Activated T-cell treated with anti-CD3 and anti-CD28 coated beads for 1 hour (primary cell): Measurements from ENCODE around the gene RNF11.
"Not testable (repeated sequence)": the region's sequence is repeated elsewhere in the genome, so short reads cannot be mapped to it uniquely, and the experiment has no call there.

Experiments
- DNase-seq: peaks from one replicate; pipeline ENCODE4 v3.0.0-alpha.2; 2020; ENCODE audit warnings: low read depth

The RNF11 gene

GRCh38 chr1:51235673-51236530 lies at the start of gene RNF11:
Gene RNF11, plus strand, starts transcription at chr1:51236273. Its CDS starts 484 bp downstream, at chr1:51236757.
- DNase-seq = peak; percentile 86

GRCh38 chr1:51188230-51188629 lies 47.8 kb upstream of the RNF11 start:
- DNase-seq = no peak

- DNase-seq = peak; percentile 7
These were observed 46.5 kb upstream of the RNF11 start for GRCh38 chr1:51189421-51190073.

GRCh38 chr1:51190961-51191360 lies 45.1 kb upstream of the RNF11 start:
- DNase-seq = no peak

DNA sequence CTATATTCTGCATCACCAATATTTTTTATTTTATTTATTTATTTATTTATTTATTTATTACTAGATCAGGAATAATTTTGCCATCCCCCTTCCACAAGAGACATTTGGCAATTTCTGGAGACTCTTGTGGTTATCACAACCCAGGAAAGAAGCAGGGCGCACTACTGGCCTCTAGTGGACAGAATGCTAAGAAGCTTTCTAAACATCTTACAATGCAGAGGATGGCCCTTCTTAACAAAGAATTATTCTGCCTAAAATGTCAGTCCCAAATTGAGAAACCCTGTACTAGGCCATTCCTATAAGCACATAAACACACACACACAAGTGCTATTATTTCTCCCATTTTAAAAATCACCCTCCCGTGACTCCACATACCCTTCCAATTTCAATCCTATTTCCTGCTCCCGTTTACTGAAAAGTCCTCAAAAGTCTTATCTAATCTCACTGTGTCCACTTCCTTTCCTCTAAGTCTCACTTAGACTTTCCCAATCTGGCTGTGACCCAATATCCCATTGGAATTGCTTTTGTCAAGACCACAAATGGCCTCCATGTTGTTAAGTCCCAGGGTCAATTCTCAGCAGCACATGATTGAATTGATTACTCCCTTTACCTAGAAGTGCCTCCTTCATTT lies 43.7 kb upstream of the RNF11 start:
- DNase-seq = peak; percentile 42

DNA sequence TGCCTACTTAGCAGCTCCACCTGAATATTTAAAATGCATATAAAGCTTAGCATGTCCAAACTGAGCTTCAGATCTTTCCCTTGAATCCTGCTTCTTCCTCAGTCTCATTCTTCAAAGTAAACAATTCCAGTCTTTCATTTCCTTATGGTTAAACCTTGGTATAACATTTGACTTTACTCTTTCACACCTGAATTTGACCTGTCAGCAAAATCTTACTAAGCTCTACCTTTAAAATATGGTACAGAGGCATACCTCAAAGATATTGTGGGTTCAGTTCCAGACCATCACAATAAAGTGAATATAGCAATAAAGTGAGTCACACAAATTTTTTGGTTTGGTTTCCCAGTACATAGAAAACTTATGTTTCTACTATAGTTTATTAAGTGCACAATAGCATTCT lies 42.5 kb upstream of the RNF11 start:
- DNase-seq = no peak

GRCh38 chr1:51203121-51203873 lies 32.8 kb upstream of the RNF11 start:
- no peak for DNase-seq

DNA sequence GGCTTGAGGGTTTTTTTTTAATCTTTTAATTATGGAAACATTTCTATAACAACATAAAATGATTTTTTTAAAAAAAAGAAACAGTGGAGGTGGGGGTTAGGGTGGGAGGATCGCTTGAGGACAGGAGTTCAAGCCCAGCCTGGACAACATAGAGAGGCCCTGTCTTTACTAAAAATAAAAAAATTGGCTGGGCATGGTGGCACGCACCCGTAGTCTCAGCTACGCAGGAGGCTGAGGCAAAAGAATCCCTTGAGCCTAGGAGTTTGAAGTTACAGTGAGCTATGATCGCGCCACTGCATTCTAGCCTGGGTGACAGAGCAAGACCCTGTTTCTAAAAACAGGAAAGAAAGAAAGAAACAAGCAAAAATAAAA lies 32.2 kb upstream of the RNF11 start:
- no peak for DNase-seq

- DNase-seq = no peak
These were observed 26.0 kb upstream of the RNF11 start for GRCh38 chr1:51210055-51210454.

DNA sequence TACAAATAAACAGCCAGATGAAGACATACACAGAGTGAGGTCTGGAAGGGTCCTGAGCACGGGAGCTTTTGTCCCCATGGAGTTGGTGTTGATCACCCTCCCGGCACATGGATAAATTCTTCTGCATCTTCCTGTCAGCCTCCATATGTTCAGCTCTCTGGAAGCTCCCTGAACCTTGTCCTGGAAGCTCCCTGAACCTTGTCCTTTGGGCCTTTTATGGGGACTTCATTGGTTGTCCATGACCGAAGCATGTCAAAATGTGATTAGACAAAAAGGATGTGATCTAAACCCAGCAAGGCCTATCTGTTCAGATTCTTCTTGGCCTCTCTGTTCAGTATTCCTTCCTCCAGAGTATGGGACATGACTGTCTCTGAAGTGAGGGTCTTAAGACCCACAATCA lies 25.4 kb upstream of the RNF11 start:
- DNase-seq = no peak

GRCh38 chr1:51214615-51215131 lies 21.4 kb upstream of the RNF11 start:
- DNase-seq = no peak

DNA sequence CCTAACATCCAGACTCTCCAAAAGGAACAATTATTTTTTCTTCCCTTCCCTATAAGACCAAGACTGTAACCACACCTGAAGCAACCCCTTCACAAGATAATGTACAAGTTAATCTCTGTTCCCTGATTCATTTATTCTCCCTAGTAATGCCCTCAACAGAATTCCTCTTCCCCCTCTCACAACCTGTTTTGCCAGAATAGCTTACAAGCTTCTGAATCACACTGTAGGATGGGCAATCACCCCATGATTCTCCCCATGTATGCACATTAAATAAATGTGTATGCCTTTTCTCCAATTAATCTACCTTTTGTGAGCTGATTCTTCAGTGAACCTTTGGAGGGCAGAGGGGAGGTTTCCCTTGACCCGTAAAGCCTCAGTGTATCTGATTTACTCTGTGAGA lies 20.9 kb upstream of the RNF11 start:
- DNase-seq = no peak

GRCh38 chr1:51216631-51217030 lies 19.4 kb upstream of the RNF11 start:
- no peak for DNase-seq

- no peak for DNase-seq
These were observed 19.0 kb upstream of the RNF11 start for GRCh38 chr1:51217101-51217500.

DNA sequence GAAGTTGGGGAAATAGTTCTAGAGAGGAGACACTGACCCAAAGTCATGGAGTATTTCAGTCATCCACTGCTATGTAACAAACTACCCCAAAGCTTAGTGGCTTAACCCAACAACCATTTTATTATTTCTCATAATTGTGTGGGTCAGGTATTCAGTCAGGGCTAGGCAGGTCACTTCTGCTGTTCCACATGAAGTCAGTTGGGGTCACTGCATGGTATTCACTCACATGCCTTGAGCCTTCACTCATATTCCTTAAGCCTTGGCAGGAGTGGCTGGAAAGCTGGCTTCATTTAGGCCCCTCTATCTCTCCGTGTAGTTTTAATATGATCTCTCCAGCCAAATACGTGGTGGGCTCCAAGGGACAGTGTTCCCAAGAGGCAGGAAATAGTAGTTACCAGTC lies 17.5 kb upstream of the RNF11 start:
- no peak for DNase-seq

- no peak for DNase-seq
These were observed 17.1 kb upstream of the RNF11 start for GRCh38 chr1:51219022-51219421.

GRCh38 chr1:51221529-51221928 lies 14.5 kb upstream of the RNF11 start:
- DNase-seq = not testable (repeated sequence)

DNA sequence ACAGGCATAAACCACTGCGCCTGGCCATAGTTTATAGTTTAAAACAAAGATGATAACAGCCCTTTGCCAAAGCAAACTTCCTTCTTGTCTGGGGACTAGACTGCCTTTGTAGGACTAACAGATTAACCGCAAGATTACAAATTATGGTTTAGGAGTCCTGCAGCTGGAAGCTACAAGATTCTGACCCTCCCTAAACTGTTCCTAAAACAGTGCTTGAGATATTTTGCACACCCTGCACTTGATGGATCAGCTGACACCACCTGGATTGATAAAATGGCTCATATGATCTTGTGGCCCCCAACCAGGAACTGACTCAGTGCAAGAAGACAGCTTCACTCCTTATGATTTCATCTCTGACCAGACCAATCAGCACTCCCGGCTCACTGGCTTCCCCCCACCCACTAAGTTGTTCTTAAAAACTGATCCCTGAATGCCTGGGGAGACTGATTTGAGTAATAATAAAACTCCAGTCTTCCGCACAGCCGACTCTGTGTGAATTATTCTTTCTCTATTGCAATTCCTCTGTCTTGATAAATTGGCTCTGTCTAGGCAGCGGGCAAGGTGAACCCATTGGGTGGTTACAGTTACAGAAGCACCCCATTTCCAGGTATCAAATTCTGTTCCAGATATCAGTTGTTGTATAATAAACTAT lies 13.8 kb upstream of the RNF11 start:
- DNase-seq = no peak

GRCh38 chr1:51222809-51223208 lies 13.3 kb upstream of the RNF11 start:
- no peak for DNase-seq

- DNase-seq = no peak
These were observed 11.8 kb upstream of the RNF11 start for GRCh38 chr1:51224255-51224654.

- DNase-seq = not testable (repeated sequence)
These were observed 8.7 kb upstream of the RNF11 start for GRCh38 chr1:51227231-51227960.
